ENCODE data around the gene EDN2. TPM values are rescaled to one million over a fixed set of nuclear protein-coding genes. Genes with fewer than 3 reads are reported as not detected.

EDN2 gene
- total RNA-seq, 1 donor from 2014 or later = 0.17 TPM

GRCh38 chr1:41462680-41463004, 21.8 kb downstream of the EDN2 start:
- no peak for DNase-seq

DNA sequence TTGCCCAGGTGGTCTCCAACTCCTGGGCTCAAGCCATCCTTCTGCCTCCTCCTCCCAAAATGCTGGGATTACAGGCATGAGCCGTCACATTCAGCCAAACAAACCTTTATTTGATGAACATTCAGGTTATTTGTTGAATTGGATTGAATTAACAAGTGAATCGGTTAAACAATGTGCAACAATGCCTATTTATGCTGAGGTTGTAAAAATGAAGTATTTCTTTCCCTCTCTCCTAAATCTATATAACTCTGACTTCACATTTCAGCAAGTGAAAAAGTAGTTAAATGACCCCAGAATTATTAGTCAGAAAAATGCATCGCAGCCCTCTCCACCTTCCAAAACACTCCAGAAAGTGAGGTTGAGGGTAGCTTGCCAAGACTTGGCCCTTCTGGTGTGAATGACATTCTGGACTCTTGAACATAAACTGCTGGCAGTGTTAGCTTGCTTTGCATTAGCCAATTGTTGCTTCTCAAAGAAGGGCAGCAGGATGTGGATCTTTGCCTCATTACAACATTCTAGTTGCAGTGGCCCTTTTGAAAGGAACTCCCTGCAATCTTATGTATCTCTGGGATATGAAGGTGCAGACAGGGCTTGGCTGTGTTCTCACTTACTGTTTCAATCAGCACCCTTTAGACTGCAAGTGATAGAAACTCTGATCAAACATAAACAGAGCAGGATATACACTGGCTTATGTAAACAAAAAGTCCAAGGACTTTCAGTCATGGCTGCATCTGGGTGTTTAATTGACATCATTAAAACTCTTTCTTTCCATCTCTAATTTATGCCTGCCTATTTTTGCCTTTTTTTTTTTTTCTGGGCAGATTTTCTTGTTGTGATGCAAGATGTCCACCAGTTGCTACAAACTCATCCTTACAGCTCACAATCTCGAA, 22.4 kb downstream of the EDN2 start:
- no peak for DNase-seq

- DNase-seq = no peak
Observed at GRCh38 chr1:41456847-41457540, 27.5 kb downstream of the EDN2 start.

DNA sequence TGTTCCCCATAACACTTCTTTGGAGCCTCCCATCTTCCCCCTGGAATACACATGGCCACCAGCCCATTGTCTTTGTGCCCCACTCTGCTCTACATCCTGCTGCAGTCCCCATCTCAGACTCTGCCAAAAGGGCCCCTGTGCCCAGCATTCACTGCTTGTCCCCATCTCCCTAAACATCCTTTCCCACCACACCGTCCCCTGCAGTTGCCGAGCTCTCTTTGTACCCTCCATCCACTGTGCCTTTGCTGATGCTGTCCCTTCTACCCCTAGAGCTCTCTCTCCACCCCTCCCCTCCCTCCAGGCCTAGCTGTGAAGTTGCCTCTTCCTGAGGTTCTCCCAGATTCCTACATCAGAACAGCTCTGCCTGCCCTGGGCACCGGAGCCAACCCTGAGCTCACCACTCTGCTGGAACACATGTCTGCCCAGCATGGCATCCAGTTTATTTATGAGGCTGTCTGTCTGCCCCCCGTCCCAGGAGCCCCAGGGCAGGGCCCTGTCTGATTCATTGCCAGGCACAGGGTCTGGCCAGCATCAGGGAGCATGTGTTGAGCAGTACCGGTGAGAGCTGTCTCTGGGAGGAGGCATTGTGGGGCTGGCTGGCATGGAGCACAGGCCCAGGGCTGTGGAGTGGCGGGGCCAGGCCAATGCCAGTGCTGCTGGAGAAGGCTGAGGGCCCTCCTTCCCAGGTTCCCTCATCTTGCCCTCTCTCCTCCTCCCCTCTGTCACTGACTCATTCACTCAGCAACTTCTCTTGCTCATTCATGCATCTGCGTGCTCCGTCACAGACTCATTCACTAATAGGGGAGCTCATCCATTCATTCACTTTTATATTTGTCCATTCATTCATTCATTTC, 28.8 kb downstream of the EDN2 start:
- no peak for DNase-seq

DNA sequence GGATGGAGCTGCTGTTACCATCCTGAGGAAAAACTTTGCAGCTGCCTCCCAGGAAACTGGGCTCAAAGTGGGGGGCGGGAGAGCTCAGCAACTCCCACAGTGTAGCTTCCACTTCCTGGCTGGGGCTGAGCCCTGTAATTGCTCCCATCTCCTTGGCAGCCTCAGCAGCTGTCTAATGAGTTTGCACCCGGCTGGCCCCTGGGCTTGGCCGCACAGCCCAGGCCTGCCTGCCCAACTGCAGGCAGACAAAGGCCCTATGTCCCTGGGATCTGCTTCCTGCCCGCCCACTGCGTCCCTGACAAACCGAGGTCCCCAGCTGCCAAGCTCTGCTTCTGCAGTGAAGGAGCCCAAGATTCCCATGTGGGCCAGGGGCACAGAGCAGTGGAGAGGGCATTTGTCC, 30.1 kb downstream of the EDN2 start:
- no peak for DNase-seq

GRCh38 chr1:41452704-41453290, 31.7 kb downstream of the EDN2 start:
- no peak for DNase-seq

DNA sequence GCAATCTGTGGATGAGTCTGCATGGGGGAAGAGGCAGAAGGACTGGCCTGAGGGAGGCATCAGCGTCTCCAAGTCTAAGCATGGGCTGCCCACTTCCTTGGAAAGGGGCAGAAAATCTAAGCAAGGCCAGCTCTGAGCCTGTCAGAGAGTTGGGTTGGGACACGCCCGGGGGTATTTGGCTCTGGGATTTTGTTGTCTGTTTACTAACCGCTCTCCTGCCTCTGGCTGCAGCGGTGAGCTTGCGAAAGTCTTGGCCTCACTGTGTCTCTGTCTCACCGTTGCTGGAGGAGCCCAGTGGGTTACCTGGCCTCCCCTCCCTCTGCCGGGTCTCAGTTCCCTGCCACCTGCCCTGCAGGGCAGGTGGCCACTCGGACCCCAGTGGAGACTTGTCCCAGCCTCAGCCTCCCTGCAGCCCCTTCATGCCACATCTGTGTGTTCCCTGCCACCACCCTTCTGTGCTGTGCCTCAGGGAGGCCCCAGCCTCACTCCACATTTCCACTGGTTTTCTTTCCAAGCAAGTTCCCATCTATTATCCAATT, 33.7 kb downstream of the EDN2 start:
- no peak for DNase-seq

DNA sequence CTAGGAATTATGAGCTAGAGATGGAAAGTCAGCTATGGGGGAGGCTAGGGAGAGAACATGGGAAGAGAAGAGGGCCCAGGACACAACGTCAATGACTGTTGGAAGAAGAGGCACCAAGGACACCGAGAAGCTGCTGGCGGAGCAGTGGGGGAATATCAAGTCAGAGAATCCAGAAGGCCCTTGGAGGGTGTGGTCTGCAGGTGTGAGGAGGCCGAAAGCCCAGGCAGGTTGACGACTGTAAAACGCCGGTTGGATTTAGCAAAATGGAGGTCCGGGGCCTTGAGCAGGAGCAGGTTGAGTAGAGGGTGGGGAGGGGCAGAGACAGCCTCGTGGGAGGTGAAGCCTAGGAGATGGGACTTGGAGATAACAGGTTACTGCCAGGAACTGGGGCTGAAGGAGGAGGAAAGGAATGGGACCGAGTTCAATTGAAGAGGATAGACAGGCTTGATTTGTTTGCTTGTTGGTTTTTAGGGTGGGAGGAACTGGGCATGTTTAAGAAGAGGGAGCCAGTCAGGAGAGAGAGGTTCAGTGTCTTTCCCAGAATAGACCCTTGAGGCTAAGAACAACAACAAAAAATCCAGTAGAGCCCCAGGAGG, 35.1 kb downstream of the EDN2 start:
- no peak for DNase-seq

GRCh38 chr1:41448821-41449220, 35.7 kb downstream of the EDN2 start:
- DNase-seq = no peak

DNA sequence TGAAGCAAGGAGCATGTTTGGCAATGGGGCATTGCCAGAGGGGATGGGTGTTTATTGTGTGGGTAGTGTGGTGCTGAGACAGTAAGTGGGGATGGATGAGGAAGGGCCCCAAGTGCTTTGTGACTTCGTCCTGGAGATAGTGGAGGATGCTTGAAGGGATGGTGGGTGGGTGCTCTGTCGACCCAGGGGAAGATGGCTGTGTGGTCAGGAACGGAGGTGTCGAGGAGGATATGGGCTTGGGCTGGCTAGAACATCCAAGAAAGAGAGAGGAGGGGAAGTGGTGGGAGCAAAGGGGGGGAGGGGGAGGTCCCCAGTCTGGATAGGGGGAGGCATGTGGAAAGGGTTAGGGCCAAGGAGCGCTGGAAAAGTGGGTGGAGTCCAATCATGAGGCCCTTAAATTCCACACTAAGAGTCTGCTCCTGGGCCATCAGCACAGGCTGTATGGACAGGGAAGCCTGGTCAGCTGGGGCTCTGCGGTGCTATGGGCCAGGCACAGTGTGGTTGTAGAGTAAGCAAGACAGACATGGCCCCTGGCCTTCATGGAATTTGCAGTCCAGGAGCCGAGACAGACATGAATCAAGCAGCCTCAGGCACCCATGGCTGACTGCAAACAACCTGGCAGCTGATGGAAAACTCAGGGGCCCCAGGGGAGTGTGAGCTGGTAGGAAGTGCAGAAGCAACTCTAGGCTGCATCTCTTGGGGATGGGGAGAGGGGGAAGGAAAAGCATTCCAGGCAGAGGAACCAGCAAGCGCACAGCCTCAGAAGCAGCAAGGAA, 36.3 kb downstream of the EDN2 start:
- DNase-seq = no peak

GRCh38 chr1:41446851-41447610, 37.5 kb downstream of the EDN2 start:
- DNase-seq = no peak

DNA sequence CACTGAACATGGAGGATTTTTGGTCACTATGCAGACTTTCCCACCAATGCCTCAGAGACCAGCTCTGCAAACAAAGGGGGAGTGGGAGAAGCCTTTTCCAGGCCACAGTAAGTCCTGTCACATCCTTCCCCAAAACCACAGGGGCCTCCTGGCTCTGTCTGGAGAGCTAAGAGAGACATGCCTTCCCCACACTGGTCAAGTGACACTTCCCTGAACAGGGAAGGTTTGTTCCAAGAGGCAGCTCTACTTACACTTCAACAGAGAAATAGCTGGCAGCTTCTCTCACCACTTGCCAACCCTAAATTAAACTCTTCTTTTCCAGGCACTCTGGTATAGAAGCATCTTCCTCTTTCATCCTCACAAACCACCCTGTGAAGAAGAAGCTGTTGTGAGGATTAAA, 39.7 kb downstream of the EDN2 start:
- DNase-seq = no peak

- no peak for DNase-seq
Observed at GRCh38 chr1:41444246-41444645, 40.2 kb downstream of the EDN2 start.

DNA sequence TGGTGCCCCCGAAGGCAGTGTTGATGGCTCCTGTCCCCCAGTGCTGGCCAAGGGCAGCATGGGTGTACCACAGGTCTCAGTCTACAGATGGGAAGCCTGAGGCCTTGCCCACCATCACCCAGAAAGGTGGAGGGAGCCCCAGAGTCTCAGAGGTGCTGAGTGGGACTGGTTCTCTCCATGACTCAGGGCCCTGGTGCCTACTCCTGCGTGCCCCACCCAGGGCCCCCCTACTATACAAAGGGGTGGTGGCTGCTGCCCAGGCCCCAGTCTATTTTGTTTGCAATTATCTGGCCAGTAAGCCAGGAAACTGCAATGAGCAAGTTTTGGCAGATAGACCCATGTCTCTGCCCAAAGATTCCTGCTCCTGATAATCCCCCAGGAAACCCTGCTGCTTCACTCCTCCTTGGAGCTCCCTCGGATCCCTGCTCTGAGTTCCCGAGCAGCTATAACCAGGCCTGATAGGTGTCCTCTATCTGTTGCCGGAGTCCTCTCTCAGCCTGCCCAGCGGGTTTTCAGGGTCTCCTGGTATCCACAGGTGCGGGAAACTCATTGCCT, 41.7 kb downstream of the EDN2 start:
- no peak for DNase-seq

GRCh38 chr1:41440321-41441085, 44.0 kb downstream of the EDN2 start:
- DNase-seq = no peak

DNA sequence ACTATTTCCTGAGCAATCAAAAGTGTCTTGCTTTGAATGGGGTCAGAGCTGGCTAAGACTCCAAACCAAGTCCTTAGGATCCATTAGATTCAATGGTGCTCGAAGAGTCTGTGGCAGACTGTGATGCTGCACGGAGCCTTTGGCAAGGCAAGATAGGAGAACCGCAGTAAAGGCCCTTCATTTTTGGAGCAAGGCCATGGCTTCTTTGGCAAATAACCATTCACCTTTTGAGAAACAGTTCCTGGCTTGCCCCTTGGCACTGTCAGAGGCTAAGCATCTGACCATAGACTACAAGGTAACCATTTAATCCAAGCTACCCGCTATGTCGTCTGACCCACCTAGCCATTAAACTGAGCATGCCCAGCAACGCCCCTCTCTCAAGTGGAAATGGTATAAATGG, 45.2 kb downstream of the EDN2 start:
- no peak for DNase-seq

DNA sequence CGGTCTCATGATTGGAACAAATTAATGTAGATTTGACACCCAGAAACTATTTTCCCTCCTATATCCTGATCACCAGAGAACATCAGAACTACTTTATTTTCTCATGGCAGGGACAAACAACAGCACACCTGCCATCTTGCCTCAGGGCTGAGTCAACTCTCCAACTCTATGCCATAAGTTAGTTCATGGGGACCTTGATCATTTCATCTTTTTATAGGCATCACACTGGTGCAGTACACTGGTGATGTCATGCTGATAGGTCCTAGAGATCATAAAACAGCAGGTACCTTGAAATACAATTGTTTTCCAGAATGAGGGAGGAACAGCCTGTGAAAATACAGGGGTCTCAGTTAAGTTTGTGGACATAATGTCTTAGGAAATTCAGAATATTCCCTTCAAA, 45.8 kb downstream of the EDN2 start:
- no peak for DNase-seq

GRCh38 chr1:41437011-41437355, 47.5 kb downstream of the EDN2 start:
- no peak for DNase-seq

- DNase-seq = no peak
Observed at GRCh38 chr1:41436281-41437010, 48.0 kb downstream of the EDN2 start.

All from dermis blood vessel endothelial cell (primary cell).